T-helper 1 cell (primary cell): Measurements from ENCODE around the gene MEF2A.
"Not testable (repeated sequence)": the region's sequence is repeated elsewhere in the genome, so short reads cannot be mapped to it uniquely, and the experiment has no call there.

Source experiments
- DNase-seq, 5 donors: peaks; one replicate each; pipeline ENCODE4 v3.0.0-alpha.2; 2012 to 2020

The MEF2A gene

DNA sequence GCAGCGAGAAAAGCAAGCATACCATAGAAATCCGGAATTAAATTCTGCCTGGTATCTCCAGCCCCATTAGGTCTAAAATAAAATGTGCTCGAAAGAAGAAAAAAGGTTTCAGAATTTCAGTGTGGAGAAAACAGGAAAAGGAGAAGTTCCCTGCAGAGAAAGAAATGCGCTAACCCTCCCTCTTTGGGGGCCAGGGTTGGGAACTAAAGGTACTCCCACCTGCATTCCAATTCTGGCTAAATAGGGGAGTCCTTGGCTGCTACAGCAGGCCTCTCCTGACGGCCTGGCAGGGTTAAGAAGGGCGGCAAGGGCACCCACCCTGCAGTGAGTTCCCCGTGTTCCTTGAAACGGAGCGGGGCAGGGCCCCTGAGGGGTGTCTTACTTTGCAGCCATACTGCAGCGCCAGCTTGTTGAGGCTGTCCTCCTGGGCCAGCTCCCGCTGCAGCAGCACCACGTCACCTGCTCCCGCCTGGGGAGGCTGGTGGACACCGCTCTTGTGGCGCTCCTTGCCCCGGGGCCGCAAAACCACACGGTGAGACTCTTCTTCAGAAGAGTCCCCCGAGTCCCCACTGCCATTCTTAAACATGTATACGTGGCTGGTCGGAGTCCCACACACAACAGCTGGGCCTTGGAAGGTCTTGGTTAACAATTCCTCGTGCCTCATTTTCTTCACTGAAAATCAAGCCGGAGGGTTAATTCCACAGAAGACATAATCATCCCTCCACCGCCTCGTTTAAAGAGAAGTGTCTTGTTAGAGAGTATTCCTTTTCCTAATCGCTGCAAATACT, 165.7 kb downstream of the MEF2A start:
- DNase-seq, result no peak

DNA sequence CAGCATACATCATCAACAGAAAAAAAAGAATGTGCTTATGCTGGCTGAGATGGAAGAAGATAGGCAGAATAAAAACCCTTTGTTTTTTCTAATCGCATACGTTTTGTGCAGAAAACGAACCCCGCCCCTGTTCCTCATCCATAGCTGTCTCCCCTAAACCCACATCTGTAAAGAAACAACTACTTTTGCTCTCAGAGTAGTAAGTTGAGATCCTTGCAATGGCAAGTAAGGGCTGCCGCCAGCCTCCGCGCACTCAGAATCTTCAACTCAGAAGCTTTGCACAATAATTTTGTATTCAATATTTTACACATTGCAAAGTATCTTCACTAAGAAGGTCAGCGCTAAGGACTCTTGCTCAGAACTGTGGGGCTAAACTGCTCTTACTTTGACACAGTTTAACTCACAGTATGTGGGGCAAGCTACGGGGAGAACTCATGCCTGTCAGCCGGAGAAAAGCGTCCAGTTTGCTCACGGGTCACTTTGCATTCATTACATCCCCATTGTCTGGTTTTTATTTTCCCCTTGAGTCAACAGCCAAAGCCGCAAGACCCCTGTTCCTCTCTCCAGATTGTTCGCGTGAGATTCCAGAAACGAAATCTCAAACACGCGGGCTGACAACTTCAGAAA, 166.5 kb downstream of the MEF2A start:
- no peak for DNase-seq

DNA sequence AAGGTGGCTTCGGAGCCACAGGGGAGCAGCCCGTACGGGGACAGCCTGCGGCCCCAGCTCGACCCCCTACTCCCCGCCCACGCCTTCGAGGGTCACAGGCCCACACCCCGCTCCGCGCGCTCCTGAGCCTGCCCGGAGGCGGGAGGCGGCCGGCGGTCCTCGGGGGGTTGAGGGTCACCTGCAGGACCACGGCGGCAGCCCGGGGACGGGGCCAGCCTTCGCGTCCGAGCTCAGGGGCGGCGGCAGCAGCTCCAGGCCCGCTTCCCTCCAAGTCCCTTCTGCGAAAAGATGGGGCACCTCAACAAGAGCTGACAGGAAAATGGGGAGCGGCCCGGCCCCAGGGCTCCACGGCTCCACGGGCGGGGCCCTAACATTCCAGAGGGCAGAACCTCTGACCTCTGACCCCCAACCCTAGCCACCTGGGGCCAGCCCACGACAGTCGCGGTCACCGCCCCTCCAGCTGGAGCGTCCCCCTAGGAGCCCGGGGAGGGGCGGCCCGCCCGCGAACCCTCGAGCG, 167.0 kb downstream of the MEF2A start:
- no peak for DNase-seq

DNA sequence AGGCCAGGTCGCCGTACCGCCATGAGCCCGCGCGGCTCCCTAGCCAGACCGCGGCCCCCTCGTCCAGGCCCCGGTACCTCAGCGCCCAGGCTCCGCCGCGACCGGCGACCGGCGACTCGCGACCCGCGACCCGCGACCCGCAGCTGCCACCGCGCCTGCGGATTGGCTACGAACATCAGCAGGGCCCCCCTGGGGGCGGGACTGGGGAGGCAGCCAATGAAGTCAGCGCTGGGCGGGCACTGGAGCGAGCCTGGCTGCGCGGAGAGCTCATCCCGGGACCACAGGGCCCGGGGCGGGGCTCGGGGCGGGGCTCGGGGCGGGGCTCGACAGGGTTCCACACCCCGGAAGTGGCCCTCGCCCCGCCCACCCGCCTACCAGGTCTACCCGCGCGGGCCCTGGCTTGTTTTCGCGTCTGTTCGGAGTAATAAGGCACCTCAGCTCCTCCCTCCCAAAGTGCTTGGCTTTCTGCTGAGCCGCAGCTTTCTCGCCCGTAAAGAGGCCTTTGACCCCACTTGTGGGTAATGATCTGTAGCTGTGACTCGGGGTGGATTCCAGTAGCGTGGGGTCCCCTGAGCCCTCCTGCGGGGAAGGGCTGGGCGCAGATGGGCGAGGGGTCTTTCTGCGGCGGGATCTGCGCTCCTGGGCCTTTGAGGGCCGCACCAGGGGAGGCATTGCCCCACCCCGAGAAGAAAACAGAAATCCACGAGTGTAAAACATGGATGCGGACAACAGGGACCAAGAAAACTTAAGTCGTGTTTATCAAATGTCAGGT, 167.7 kb downstream of the MEF2A start, which contains the start of gene LYSMD4:
TSS of gene LYSMD4 (minus strand) at position 170 of the 772 bp plus-strand sequence. CDS start 1,438 bp downstream, outside the sequence.
- peak; percentile 97 to 99 (median 98) for DNase-seq

DNA sequence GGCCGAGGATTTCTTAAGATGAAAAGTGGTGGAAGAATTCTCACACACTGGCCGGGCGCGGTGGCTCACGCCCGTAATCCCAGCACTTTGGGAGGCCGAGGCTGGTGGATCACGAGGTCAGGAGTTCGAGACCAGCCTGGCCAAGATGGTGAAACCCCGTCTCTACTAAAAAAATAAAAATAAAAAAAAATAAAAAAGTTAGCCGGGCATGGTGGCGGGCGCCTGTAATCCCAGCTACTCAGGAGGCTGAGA, 168.2 kb downstream of the MEF2A start:
- not testable (repeated sequence) for DNase-seq

DNA sequence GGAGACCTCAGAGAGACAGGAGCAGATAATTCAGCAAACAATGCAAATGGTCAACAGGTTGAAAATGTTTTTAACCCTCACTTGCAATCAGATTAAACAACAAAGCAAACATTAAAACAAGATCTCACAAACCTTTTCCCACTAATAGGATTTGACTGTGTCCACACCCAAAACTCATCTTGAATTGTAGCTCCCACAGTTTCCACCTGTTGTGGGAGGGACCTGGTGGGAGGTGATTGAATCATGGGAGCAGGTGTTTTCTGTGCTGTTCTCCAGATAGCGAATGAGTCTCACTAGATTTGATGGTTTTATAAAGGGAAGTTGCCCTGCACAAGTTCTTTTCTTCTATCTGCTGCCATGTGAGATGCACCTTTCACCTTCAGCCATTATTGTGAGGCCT, 168.8 kb downstream of the MEF2A start:
- DNase-seq, result no peak

DNA sequence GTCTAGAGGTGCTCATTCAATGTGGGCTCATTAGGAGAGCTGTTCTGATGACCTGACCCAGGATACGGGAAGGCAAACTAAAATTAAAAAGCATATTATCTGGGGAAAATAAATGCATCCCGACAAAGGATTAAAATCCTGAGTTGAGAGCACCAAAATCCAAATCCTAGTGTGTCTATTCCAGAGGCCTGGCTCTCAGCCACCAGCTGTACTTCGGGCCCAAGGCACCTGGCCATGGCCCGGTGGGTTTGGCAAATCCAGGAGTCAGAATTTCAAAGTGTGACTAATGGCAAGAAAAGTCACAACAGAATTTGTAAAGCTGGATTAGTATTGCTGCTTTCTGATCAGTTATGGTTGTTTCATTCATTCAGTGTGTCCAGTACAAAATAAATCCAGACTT, 170.1 kb downstream of the MEF2A start:
- DNase-seq, result no peak

DNA sequence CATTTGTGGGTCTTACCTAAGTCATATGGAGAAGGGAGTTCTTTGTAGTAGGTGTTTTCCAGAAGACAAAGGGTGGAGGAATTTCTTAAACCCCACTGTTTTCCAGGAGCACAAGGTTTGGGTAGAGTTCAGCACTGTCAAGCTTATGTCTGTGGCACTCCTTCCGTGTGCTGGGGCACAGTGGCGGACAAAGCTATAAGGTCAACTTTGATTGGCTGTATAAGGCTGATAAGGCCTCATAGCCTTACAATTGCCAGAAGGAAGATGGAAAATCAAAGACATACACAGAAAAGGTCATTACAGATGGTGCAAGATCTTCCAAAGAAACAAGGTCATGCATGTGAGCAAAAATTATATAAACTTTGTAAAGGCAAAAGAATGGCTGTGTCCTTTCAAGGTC, 170.9 kb downstream of the MEF2A start:
- no peak for DNase-seq

DNA sequence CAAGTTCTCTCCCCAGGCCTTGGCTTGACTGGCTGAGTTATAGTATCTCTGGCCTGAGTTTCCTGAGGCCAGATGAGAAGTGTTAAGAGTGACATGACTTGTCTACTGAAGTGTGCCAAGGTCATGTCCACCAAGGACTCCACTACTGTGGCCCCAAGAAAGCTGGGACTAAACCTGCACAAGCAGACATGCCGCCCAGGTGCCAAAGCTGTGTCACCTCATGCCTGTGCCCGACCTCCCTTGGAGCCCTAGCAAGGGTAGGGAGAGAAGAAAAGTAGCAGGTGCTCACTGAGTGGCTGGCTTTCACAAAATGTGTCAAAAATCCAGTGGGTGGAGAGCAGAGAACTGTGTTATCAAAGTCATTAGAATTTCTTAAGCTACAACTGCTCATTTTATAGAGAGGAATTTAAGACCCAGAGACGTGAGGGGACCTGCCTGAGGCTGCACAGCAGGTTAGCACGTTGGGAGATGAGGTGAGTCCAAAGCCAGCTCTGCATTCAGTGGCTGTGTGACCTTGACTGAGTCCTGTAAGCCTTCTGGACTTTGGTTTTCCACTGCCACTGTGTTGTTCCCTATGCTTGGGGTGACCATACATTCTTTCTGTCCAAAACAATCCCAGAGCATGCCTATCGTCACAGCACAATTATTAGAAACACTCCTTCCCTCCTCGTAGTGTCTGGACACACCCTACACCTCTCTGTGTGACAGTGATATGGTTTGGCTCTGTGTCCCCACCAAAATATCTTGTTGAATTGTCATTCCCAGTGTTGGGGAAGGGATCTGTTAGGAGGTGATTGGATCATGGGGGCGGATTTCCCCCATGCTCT, 172.4 kb downstream of the MEF2A start:
- DNase-seq, result no peak

DNA sequence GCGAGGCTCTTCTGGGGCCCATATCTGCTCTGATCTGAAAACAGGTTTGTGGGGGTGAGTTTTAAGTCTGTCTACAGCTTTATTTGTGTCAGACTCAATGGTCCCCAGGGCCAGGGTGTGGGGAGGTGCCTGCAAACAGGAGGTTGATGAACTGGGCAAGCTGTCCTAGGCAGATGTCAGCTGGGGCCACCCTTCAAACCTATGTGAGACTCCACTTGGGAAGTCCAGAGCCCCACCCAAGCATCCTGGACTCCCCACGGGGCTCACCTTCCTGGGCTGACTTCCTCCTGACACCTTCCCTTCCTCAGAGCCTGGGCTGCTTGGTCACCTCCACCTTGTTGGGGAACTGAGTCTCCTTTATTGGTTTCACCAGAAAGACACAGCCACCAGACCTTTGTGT, 176.1 kb downstream of the MEF2A start:
- DNase-seq, result no peak

DNA sequence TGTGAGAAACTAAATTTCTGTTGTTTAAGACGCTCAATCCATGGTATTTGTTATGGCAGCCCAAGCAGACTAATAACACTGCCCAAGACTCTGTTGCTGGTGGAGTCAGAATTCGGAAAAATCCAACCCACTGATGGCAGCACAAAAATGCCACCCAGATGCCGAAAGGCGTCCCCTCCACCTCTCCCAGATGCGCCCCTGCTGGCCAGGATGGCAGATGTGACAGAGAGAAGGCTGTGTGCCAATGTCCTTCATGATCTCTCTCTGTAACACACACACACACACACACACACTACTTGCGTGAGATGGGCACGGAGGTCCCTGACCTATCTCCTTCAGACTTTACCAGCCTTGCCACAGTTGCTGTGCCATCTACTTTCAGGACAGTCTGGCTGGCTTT, 178.4 kb downstream of the MEF2A start:
- no peak for DNase-seq

DNA sequence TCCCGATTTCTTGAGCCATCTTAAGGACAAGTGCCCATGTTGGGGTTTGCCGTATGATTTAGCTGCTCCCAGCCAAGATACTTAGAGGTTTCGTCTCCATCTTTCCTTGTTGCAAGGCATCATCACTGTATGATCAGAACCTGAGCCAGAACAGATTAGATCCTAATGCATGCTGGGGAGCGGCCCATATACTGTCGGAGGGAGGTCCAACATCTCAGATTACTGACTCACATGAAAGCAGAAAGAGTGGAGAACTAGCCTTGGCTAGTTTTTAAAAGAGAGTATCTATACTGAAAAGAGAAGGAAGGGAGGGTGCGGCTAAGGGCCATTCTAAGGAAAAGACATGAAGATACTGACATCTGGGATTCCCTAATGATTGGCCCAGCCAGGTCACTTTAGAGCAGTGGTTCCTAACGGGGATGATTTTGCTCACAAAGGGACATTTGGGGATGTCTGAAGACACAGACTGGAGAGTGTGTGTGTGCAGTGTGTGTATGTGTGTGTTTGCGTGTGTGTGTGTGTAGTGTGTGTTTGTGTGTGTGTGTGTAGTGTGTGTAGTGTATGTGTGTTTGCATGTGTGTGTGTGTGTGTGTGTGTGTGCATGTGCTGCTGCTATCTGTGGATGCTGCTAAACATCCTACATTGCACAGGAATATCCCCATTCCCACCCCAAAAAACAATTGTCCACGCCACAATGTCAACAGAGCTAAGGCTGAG, 179.7 kb downstream of the MEF2A start:
- DNase-seq, result no peak

DNA sequence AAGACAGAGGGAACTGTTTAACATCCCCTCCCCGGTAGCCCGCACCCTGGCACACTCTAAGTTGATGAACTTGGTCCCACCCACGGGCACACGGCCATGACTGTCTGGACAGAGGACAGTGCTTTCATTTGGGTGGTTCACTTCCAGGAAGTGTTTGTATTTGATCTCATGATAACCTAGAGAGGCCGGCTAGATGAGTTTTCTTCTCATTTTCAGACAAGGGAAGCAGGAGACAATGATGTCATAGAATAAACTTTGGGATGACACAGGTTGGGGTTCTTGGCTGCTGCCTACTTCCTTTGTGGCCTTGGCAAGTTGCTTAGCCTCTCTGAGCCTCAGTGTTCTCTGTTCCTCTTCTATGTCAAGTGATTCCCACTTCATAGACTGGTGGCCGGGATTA, 183.6 kb downstream of the MEF2A start:
- DNase-seq, result no peak

DNA sequence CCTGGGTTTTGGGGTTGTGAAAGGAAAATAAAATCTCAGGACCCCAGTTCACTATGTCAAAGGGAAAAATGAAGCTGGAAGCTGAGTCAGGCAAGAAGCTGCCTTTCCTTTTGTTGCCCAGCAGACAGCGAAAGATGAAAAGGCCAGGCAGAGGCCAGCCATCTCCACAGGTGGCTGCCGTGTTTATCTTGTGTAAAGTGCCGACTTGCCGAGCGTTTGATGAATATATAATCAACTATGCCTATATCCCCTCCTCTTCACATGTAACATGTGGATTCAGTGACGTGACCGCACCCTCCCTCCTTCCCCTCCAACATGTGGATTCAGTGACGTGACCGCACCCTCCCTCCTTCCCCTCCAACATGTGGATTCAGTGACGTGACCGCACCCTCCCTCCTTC, 184.5 kb downstream of the MEF2A start:
- DNase-seq, result not testable (repeated sequence)

DNA sequence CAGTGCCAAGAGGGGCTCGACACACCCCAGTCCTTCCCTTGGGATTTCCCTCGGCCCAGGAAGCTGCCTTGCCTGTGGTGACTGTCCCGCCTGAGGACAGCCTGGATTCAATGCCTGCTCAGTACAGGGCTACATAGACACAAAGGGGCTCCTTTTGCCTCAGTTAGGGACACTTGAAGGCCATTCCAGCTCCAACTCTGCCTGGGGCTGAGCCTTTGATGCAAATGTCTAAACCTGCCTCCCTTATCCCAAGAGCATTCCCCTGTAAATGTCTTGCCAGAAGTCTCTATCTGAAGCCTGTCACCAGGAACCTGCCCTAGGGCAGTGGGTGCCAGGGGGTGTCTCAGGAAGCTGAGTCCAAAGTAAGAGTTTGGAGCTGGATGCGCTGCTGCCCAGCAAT, 186.8 kb downstream of the MEF2A start:
- DNase-seq, result no peak

DNA sequence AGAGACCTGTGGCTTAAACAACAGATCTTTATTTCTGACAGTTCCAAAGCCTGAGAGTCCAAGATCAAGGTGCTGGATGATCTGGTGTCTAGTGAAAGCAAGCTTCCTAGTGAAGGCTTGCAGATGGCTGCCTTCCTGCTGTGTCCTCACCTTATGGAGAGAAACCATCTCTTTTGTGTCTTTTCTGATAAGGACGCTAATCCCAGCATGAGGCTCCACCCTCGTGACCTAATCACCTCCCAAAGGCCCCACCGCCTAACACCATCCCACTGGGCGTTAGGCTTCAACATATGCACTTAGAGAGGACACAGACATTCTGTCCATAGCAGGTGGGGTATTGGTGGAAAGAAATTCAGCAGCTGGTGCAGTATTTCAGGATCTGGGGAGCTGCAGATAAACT, 187.3 kb downstream of the MEF2A start:
- no peak for DNase-seq

DNA sequence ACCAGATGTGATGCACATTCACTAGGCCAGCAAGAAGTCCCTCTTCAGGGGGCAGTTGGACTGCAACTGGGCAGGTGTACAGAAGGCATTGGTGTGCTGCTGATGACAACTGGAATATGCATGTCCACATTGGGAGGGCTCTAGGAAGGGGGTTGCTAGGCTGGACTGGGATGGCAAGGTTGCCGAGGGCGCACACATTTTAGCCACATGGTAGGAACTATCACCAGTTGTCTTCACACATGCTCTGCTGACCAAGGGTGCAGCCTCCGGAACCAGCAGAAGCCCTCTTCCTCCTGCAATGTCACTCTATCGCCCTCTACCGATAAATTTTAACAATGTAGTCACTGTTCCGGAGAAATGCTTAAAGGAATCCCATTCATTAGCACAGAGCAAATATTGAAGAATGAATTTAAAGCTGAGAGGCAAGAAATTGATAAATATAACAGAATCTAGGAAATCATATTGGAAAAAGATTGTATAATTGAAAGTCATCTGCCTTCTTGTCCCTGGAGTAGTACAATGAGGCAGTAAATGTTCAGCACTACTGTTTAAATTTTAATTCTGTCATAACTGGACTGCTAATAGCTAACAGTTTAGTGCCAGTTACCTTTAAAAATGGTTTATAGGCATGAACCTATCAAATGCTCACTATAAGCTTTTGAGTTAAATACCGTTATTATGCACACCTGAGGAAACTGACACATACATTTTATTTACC, 190.1 kb downstream of the MEF2A start:
- peak in 3 of 5 donors; percentile 20 to 68 (median 25) for DNase-seq

DNA sequence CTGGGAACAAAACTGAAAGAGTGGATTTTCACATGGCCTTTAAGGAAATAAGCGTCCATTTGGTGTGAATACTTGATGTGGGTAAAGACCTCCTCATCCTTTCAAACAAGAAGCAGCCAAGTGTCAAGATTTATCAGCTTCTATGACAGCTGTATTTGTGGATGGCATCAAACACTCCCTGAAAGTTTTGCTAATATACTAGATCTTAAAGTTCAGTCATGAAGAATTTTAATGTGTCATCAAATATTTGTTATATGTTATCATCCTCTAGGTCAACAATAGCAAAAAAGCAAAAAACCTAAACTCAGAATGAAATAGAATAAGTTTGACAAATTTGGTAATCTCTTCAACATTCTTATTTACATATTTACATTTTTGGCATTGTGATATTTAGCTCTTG, 196.5 kb downstream of the MEF2A start:
- DNase-seq, result no peak

DNA sequence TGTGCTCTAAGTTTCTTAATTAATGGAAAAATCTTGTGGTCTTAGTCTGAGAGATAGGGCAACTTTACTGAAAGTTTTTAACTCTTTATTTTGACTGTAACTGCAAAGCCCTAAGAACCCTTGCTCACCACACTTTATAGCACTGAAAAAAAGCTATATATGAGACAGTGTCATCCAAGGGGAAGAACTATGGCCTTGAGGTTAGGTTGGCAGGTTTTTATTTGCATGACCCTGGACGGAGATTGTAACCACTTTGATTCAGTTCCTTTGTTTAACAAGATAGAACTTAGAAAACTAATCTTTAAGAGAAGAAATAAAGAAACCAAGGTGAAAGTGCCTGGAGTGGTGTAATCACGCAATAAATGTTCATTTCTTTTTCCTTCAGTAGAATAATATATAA, 198.0 kb downstream of the MEF2A start:
- DNase-seq, result no peak

DNA sequence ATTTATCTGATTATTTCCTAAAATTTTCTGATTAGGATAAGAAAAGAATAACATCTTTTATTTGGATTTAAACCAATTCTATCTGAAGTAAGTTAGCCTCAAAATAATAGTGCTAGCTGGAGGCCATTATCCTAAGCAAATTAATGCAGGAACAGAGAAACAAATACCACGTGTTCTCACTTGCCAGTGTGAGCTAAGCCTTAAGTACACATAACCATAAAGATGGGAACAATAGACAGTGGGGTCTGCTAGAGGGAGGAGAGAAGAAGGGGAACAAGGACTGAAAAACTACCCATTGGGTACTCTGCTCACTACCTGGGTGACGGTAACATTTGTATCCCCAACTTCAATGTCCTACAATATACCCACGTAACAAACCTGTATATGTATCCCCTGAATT, 198.7 kb downstream of the MEF2A start:
- no peak for DNase-seq
